ENCODE results near the gene EIF3A.

- TF ChIP-seq POLR2A (IDR thresholded peaks at IDR 0.05) (no peak), POLR2AphosphoS5 (IDR thresholded peaks at IDR 0.05; ENCODE audit: insufficient read depth in 1 of 2, low read depth in 1 of 2) (no peak)
Observed at GRCh38 chr10:119025776-119026175, 54.8 kb downstream of the EIF3A start.
